Activated T-helper 2 cell treated with anti-CD3 and anti-CD28 coated beads, Interferon-gamma antibody, Interleukin-2, Interleukin-4, amounts not matched to agents 10 μg/mL and 5 μg/mL and 100 μg/mL, durations not matched to agents 14 hours and 24 hours and 36 hours (primary cell): ENCODE results near the gene RAC2. TPM values are rescaled to one million over a fixed set of nuclear protein-coding genes. Genes with fewer than 3 reads are reported as not detected.

Experiments used
- DNase-seq: peaks from one replicate; pipeline ENCODE4 v3.0.0; 2021; ENCODE audit warnings: low spot score
- H3K27ac Mint-ChIP-seq: one replicate; pipeline ENCODE4 v1.8.0; 2021; ENCODE audit warnings: mixed read lengths
- H3K27me3 Mint-ChIP-seq: one replicate; pipeline ENCODE4 v1.8.0; 2021; ENCODE audit warnings: low read depth, mixed read lengths
- H3K36me3 Mint-ChIP-seq: one replicate; pipeline ENCODE4 v1.8.0; 2021; ENCODE audit warnings: low read depth, mixed read lengths
- H3K4me1 Mint-ChIP-seq: one replicate; pipeline ENCODE4 v1.8.0; 2021; ENCODE audit warnings: low read depth, mixed read lengths
- H3K4me3 Mint-ChIP-seq: one replicate; pipeline ENCODE4 v1.8.0; 2021; ENCODE audit warnings: low read depth, mild to moderate bottlenecking, moderate library complexity, mixed read lengths
- H3K9me3 Mint-ChIP-seq: one replicate; pipeline ENCODE4 v1.8.0; 2021; ENCODE audit warnings: mixed read lengths
- intact Hi-C: fragments of 100-400 bp; cut with micrococcal nuclease; formaldehyde crosslinking; loops from one replicate; pipeline ENCODE4 v1.15.1; 2023
- total RNA-seq: library from RNA; stranded (reverse); gene quantifications from 2 replicates; pipeline ENCODE4 v1.2.3, GENCODE V29; 2022

RAC2 gene
- total RNA-seq, 1 donor from 2014 or later = 499 TPM

DNA sequence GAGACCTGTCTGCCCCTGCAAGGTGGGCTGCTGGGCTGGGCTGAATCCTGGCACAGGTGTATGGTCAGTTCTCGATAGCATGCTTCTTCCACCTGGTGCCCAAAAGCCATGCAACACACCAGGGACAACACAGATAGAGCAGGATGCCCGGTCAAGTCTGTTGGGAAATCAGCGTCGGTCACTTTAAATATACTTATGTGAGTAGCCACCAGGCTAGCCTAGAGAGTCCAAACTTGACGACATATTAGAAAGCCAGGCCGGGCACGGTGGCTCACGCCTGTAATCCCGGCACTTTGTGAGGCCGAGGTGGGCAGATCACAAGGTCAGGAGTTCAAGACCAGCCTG lies 65.0 kb downstream of the RAC2 start:
- DNase-seq = no peak
- no peak overlapping the region for H3K4me3 Mint-ChIP-seq
- H3K27me3 Mint-ChIP-seq = no peaks in the 10 kb centered on the region
- H3K9me3 Mint-ChIP-seq = no peaks in the 10 kb centered on the region
- peaks cover 11% of the 10 kb centered on the region for H3K4me1 Mint-ChIP-seq
- no peak overlapping the region for H3K27ac Mint-ChIP-seq
- peaks cover 2% of the 10 kb centered on the region for H3K36me3 Mint-ChIP-seq
- intact Hi-C loops = no loop called here

DNA sequence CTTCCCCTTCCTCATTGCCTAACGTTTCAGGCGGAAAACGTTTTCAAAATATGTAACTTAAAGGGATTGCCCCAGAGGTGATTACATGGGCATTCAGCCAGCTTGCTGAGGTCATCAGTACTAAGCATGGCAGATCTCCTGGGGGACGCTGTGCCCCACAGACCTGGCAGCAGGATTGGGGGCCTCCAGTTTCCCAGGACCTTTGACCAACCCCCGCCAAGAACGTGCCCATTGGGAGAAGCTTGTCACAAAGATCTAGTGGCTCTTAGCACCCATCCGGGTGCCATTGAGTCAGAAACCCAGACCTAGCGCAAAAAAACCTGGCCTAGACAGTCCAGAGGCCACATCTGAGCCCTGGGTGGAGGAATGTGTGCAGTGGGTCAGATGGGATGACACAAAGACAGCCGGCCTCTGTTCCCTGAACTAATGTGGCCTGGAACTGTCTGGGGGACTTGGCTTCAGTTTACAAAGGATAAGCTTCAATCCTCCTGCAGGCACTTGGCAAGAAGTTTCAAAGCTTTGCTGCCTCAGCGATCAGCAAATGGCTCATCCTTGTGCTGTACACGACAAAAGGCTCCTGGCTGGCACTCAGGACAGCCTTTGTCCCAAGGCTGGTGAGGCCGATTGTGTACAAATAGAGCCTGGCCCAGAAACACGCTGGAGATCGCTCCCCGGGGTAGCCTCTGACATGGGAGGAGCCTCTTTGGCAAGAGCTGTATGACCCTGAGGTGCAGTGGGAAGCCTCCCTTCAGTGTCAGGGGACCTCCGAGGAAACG lies 65.5 kb downstream of the RAC2 start:
- Mint-ChIP-seq H3K4me1 (peaks cover 9% of the 10 kb centered on the region), H3K9me3 (no peaks in the 10 kb centered on the region), H3K27ac (no peak overlapping the region), H3K36me3 (peaks cover 2% of the 10 kb centered on the region), H3K4me3 (no peak overlapping the region), H3K27me3 (no peaks in the 10 kb centered on the region)
- intact Hi-C loops = no loop called here
- no peak for DNase-seq

DNA sequence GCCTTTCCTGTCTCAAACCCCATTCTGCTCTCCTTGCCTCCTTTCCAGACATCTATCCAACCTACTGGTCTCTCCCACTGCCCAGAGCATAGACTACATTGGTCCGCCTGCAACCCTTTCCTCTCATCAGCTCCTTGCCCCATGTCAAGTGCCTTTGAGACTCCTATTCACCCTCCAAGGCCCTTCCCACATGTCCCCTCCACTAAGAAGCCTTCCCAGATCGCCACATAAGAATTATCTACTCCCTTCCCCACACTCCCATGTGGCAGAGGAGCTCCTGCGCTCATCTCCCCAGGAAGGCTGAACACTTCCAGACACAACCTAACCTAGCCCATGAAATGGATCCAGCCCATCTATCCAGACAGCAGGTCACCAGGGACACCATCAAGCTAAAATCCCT lies 66.3 kb downstream of the RAC2 start:
- no peaks in the 10 kb centered on the region for H3K27me3 Mint-ChIP-seq
- peaks cover 2% of the 10 kb centered on the region for H3K36me3 Mint-ChIP-seq
- no peaks in the 10 kb centered on the region for H3K9me3 Mint-ChIP-seq
- DNase-seq = no peak
- intact Hi-C loops = no loop called here
- H3K27ac Mint-ChIP-seq = no peak overlapping the region
- H3K4me3 Mint-ChIP-seq = no peak overlapping the region
- H3K4me1 Mint-ChIP-seq = peaks cover 7% of the 10 kb centered on the region

DNA sequence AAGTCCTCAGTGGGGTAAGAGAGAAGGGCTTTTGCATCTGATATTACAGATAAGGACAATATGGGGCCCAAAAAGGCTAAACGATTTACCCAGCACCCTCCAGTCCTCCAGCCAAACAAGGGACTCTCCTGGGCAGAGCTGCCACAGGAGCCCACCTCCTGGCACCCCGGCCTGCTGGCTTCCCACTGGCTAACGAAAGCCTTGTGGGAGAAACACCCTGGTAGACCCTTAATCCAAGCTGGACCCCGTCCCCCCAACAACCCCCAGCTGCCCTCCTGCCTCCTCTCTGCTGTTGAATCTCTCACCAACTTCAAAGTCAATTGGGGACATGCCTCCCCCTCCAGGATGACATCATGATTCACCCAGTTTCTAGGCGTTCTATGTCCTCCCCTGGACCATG lies 66.8 kb downstream of the RAC2 start:
- H3K27ac Mint-ChIP-seq = no peak overlapping the region
- DNase-seq = no peak
- intact Hi-C loops = no loop called here
- no peak overlapping the region for H3K4me3 Mint-ChIP-seq
- H3K27me3 Mint-ChIP-seq = no peaks in the 10 kb centered on the region
- peaks cover 7% of the 10 kb centered on the region for H3K4me1 Mint-ChIP-seq
- no peaks in the 10 kb centered on the region for H3K9me3 Mint-ChIP-seq
- peaks cover 2% of the 10 kb centered on the region for H3K36me3 Mint-ChIP-seq

DNA sequence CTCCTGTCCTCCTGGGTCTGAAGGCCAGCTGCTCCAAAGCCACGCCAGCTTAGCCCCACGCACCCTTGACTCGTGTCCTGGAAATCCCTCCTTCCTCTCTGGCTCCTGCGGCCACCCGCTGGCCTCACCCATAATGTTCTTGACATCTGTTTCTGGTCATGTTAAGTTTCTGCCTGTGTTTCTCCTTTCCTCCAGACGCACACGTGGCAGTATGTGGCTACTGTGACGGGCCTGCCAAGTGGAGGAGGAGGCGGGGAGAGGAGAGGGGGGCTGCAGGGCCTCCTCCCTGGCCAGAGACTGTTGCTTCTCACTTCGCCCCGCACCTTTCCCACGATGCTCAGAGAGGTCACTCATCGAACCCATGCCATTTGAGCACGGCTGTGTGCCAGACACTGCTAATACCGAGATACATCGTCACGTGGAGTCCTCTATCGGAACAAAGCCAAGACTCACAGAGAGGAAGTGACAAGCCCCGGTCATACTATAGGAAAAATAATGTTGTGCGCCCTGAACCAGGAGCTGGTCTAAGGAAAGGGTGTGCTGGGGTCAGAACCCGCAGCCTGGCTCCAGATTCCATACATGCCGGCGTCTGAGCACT lies 67.5 kb downstream of the RAC2 start:
- no peak for DNase-seq
- peaks cover 6% of the 10 kb centered on the region for H3K4me1 Mint-ChIP-seq

DNA sequence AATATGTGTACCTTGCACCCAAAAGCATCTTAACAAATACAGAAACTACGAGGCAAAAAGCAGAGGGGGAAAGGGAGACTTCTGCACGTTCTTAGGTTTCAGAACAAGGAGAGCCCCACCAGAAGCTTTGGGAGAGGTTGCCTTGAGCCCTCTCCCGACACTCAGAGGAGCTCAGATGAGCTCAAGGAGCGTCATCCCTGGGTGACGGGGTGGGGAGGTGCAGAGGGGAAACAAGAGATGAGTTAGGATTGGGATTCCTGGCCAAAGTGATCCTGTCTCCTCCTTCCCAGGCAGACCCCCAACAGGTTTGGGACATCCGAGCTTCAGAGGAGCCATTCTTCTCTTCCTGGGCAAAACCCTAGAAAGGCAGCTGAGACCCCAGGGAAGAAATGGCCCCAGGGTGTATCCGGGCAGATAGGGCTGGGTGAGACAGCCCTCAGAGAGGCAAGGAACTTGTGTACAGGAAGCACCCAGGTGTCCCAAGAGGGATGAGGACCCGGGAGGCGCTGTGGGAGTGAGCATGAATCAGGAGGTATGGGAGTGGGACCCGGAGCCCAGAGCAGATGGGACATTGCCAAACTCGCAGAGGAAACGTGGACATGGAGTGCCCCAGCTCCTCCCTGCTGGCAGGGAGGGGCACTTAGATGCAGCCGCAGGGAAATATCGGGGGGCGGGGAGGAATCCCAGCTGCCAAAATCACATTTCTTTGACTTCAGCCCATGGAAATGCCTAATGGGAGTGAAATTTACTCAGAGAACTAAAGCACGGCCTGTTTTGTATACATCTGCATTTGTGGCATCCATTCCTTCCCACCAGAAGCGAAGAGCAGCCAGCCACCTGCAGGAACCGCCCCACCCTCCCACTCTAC lies 68.4 kb downstream of the RAC2 start:
- no peaks in the 10 kb centered on the region for H3K9me3 Mint-ChIP-seq
- intact Hi-C loops = no loop called here

More for the DNA sequence above, 67.5 kb downstream of the RAC2 start:
- Mint-ChIP-seq H3K4me3 (no peak overlapping the region), H3K9me3 (no peaks in the 10 kb centered on the region), H3K36me3 (no peaks in the 10 kb centered on the region), H3K27ac (no peak overlapping the region), H3K27me3 (no peaks in the 10 kb centered on the region)
- intact Hi-C loops = no loop called here

More for the DNA sequence above, 68.4 kb downstream of the RAC2 start:
- Mint-ChIP-seq H3K27ac (no peak overlapping the region), H3K27me3 (no peaks in the 10 kb centered on the region), H3K36me3 (no peaks in the 10 kb centered on the region), H3K4me3 (no peak overlapping the region), H3K4me1 (peaks cover 6% of the 10 kb centered on the region)
- DNase-seq = no peak

Other genes starting within 250 kb of the RAC2 start
- 13.3 and 15.2 TPM in 2 replicates for gene TST, start 224.8 kb downstream of the RAC2 start, total RNA-seq
- 34.9 and 36.3 TPM in 2 replicates for gene MPST, start 224.5 kb downstream of the RAC2 start, total RNA-seq
- gene KCTD17, start 192.5 kb downstream of the RAC2 start, total RNA-seq = 70.4 and 81.9 TPM in 2 replicates
- gene TMPRSS6, start 134.6 kb downstream of the RAC2 start, total RNA-seq = 9.2 and 10.2 TPM in 2 replicates
- 404 and 410 TPM in 2 replicates for gene IL2RB, start 94.4 kb downstream of the RAC2 start, total RNA-seq
- 7.5 and 7.7 TPM in 2 replicates for gene C1QTNF6, start 56.0 kb downstream of the RAC2 start, total RNA-seq
- 0.64 and 0.75 TPM in 2 replicates for gene SSTR3, start 31.8 kb downstream of the RAC2 start, total RNA-seq
- 45.9 and 49.8 TPM in 2 replicates for gene CYTH4, start 38.2 kb upstream of the RAC2 start, total RNA-seq
- 0.11 TPM in 2 replicates for gene ELFN2, start 183.2 kb upstream of the RAC2 start, total RNA-seq
- gene MFNG, start 242.1 kb upstream of the RAC2 start, total RNA-seq = 166 and 168 TPM in 2 replicates